PC-3 (cell line): ENCODE measurements around the gene NAT9. TPM values are rescaled to one million over a fixed set of nuclear protein-coding genes. Genes with fewer than 3 reads are reported as not detected.

Experiments used
- ATAC-seq: fragments of 200-7000 bp; cut with Tn5 transposase; 2 replicates; pipeline ENCODE4 v1.9.1; 2020; ENCODE audit warnings: mild to moderate bottlenecking, moderate library complexity
- BruUV-seq: library from RNA; stranded (reverse); fragments of 400-500 nt; replicated peaks from 2 replicates; lab custom pipeline; 2021; lab: Mats Ljungman, UMichigan
- CTCF ChIA-PET: fragments of 300-600 bp; sonication (Branson Sonifier 250); formaldehyde crosslinking; loops from one replicate; lab custom pipeline; 2022; ENCODE audit warnings: antibody characterized with exemption; lab: Charles Lee
- POLR2A ChIA-PET: fragments of 300-600 bp; sonication (Branson Sonifier 250); formaldehyde crosslinking; loops from one replicate; lab custom pipeline; 2022; ENCODE audit warnings: antibody characterized with exemption; ENCODE audit not compliant: unreplicated experiment; lab: Charles Lee
- DNase-seq: peaks from one replicate; pipeline ENCODE4 v3.0.0-alpha.2; 2015
- H2AFZ ChIP-seq: fragments of 300-600 bp; sonication (generic); 2 replicates; pipeline ENCODE4 v1.6.0; 2016; ENCODE audit warnings: antibody characterized with exemption, low read length
- H3F3A ChIP-seq: fragments of 300-600 bp; sonication (generic); one replicate; pipeline ENCODE4 v1.6.0; 2017; ENCODE audit warnings: antibody characterized with exemption, low read length, control low read depth, mild to moderate bottlenecking; ENCODE audit not compliant: unreplicated experiment
- H3K27ac ChIP-seq: fragments of 300-600 bp; sonication (generic); 2 replicates; pipeline ENCODE4 v1.5.1; 2016; ENCODE audit warnings: mild to moderate bottlenecking, low read length
- H3K27me3 ChIP-seq: fragments of 300-600 bp; sonication (generic); 2 replicates; pipeline ENCODE4 v1.6.1; 2016; ENCODE audit warnings: low read length, mixed read lengths
- H3K36me3 ChIP-seq: fragments of 300-600 bp; sonication (generic); 2 replicates; pipeline ENCODE4 v1.6.1; 2016; ENCODE audit warnings: low read depth, mixed run types, low read length, mixed read lengths
- H3K4me1 ChIP-seq: fragments of 300-600 bp; sonication (generic); 2 replicates; pipeline ENCODE4 v1.5.1; 2016; ENCODE audit warnings: low read length; ENCODE audit not compliant: insufficient read depth
- H3K4me2 ChIP-seq: fragments of 300-600 bp; sonication (generic); 2 replicates; pipeline ENCODE4 v1.6.0; 2016; ENCODE audit warnings: low read length
- H3K4me3 ChIP-seq: fragments of 300-600 bp; sonication (generic); 2 replicates; pipeline ENCODE4 v1.5.1; 2016; ENCODE audit warnings: mild to moderate bottlenecking, low read length, mixed read lengths
- H3K79me2 ChIP-seq: fragments of 300-600 bp; sonication (generic); 2 replicates; pipeline ENCODE4 v1.6.1; 2017; ENCODE audit warnings: low read length, mixed read lengths
- H3K9ac ChIP-seq: fragments of 300-600 bp; sonication (generic); 2 replicates; pipeline ENCODE4 v1.6.0; 2016; ENCODE audit warnings: mild to moderate bottlenecking, low read length
- H3K9me2 ChIP-seq: fragments of 300-600 bp; sonication (generic); replicated peaks from 2 replicates; pipeline ENCODE4 v1.6.1; 2016; ENCODE audit warnings: mixed run types, low read length, mixed read lengths
- H3K9me3 ChIP-seq: fragments of 300-600 bp; sonication (generic); 2 replicates; pipeline ENCODE4 v1.6.1; 2016; ENCODE audit warnings: low read length, mixed read lengths
- H4K20me1 ChIP-seq: fragments of 300-600 bp; sonication (generic); 2 replicates; pipeline ENCODE4 v1.6.1; 2016; ENCODE audit warnings: low read length, mixed read lengths
- CTCF ChIP-seq: fragments of 300-600 bp; sonication (generic); conservative IDR thresholded peaks from 2 replicates; pipeline ENCODE4 v1.5.1; 2017; ENCODE audit warnings: antibody characterized with exemption, low read depth, mild to moderate bottlenecking, low read length
- EZH2 ChIP-seq: fragments of 300-600 bp; sonication (generic); IDR thresholded peaks from one replicate; pipeline ENCODE4 v1.6.1; 2017; ENCODE audit warnings: antibody characterized with exemption, mild to moderate bottlenecking, low read length; ENCODE audit not compliant: unreplicated experiment
- EZH2phosphoT487 ChIP-seq: fragments of 300-600 bp; sonication (generic); IDR thresholded peaks from 2 replicates; pipeline ENCODE4 v1.6.1; 2018; ENCODE audit warnings: mild to moderate bottlenecking, antibody characterized with exemption, low read length, borderline replicate concordance
- intact Hi-C: fragments of 100-400 bp; cut with micrococcal nuclease; formaldehyde crosslinking; loops from 2 replicates; pipeline ENCODE4 v1.9.0; 2023
- total RNA-seq: library from RNA; depleted of rRNA; stranded (reverse); fragments of >200 nt; gene quantifications from 2 replicates; pipeline ENCODE4 v1.2.3, GENCODE V29; 2014

Gene NAT9
- total RNA-seq, 1 experiment from 2014 or later: 55.4 TPM

- H4K20me1 ChIP-seq: no peaks in the 10 kb centered on the region
- H3K27ac ChIP-seq: no peak overlapping the region
- ChIA-PET CTCF (no interaction called here), POLR2A (no interaction called here)
- intact Hi-C loops: no loop called here
- ATAC-seq (no peak), DNase-seq (no peak)
- no peaks in the 10 kb centered on the region for H3K9me2 ChIP-seq
- no peaks in the 10 kb centered on the region for H3F3A ChIP-seq
- H3K9me3 ChIP-seq: no peaks in the 10 kb centered on the region
- no TSS peak for BruUV-seq
- peaks cover 20% of the 10 kb centered on the region for H3K4me1 ChIP-seq
- no peak for TF ChIP-seq EZH2
- no peak overlapping the region for H3K4me3 ChIP-seq
- no peaks in the 10 kb centered on the region for H3K27me3 ChIP-seq
- no peak overlapping the region for H2AFZ ChIP-seq
- peaks cover 35% of the 10 kb centered on the region for H3K36me3 ChIP-seq
- H3K79me2 ChIP-seq: peaks cover 40% of the 10 kb centered on the region
- no peak overlapping the region for H3K4me2 ChIP-seq
- H3K9ac ChIP-seq: no peak overlapping the region
Observed at GRCh38 chr17:74773414-74773813, 2.7 kb downstream of the NAT9 start.

GRCh38 chr17:74772053-74772452 is 4.1 kb downstream of the NAT9 start:
- H3K27me3 ChIP-seq: no peaks in the 10 kb centered on the region
- CTCF ChIA-PET: interaction anchor here (2.7 kb wide), 1 partner anchor 26 kb away, joined by 29 read pairs; no protein-coding TSS in a partner anchor
- peaks cover 27% of the 10 kb centered on the region for H3K79me2 ChIP-seq
- POLR2A ChIA-PET: no interaction called here
- DNase-seq (no peak), ATAC-seq (no peak)
- intact Hi-C loops: no loop called here
- no peak overlapping the region for H2AFZ ChIP-seq
- peaks cover 8% of the 10 kb centered on the region for H3K4me1 ChIP-seq
- H3K27ac ChIP-seq: no peak overlapping the region
- no TSS peak for BruUV-seq
- TF ChIP-seq CTCF (no peak), EZH2 (no peak), EZH2phosphoT487 (no peak)
- no peaks in the 10 kb centered on the region for H3K9me3 ChIP-seq
- H3K9me2 ChIP-seq: no peaks in the 10 kb centered on the region
- no peak overlapping the region for H3K4me3 ChIP-seq
- H4K20me1 ChIP-seq: no peaks in the 10 kb centered on the region
- H3K4me2 ChIP-seq: no peak overlapping the region
- H3F3A ChIP-seq: no peaks in the 10 kb centered on the region
- H3K9ac ChIP-seq: no peak overlapping the region
- peaks cover 35% of the 10 kb centered on the region for H3K36me3 ChIP-seq

DNA sequence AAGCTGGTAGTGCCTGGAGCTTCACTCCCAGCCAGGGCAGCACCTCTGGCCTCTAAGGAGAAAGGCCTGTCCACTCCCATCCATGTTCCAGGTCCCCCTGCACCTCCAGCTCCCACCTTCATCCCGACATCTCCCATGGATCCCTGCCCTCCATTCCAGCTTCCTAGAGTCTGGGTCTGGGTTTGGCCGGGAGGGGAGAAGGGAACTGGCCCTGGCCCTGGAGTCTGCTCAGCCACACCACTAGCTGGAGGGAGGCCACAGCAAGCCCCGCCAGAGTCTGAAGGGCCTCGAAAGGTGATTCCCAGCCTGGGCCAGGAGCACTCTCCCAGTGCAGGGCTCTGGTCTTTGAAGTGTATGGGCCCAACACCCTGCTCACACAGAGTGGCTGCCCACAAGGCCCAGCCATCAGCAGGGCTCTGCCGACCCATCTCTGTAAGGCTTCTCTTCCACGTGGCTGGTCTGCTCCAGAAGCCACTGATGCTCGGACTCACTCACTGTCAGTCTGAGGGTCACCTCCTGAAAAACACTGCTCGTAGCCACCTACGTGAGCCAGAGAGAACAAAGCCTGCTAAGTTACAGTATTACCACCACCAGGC is 4.7 kb downstream of the NAT9 start:
- H3F3A ChIP-seq: no peaks in the 10 kb centered on the region
- no peak overlapping the region for H3K9ac ChIP-seq
- DNase-seq (no peak), ATAC-seq (no peak)
- no peak overlapping the region for H3K27ac ChIP-seq
- H3K36me3 ChIP-seq: peaks cover 35% of the 10 kb centered on the region
- H3K4me1 ChIP-seq: peaks cover 6% of the 10 kb centered on the region
- no peak overlapping the region for H3K4me2 ChIP-seq
- no peaks in the 10 kb centered on the region for H3K27me3 ChIP-seq
- no peaks in the 10 kb centered on the region for H3K9me3 ChIP-seq
- H3K9me2 ChIP-seq: no peaks in the 10 kb centered on the region
- no peak overlapping the region for H3K4me3 ChIP-seq
- H4K20me1 ChIP-seq: no peaks in the 10 kb centered on the region
- POLR2A ChIA-PET: interaction anchor here (0.5 kb wide), 1 partner anchor 568 kb away, joined by 4 read pairs; no protein-coding TSS in a partner anchor
- peaks cover 22% of the 10 kb centered on the region for H3K79me2 ChIP-seq
- no TSS peak for BruUV-seq
- CTCF ChIA-PET: interaction anchor here (0.6 to 2.7 kb wide), 5 partner anchors 11 to 116 kb away, joined by 3 to 29 read pairs (median 5); no protein-coding TSS in a partner anchor
- H2AFZ ChIP-seq: no peak overlapping the region
- intact Hi-C loops: no loop called here
- TF ChIP-seq EZH2phosphoT487: no peak
- no peak for TF ChIP-seq CTCF
- no peak for TF ChIP-seq EZH2
